Erythroblast (primary cell): Measurements from ENCODE around the gene DPAGT1.

ENCODE experiments used
- GATA1 ChIP-seq: IDR thresholded peaks from 2 replicates; pipeline ENCODE4 v1.6.1; 2011; ENCODE audit warnings: low read depth, mild to moderate bottlenecking, control low read depth, low read length, moderate library complexity
- POLR2A ChIP-seq: IDR thresholded peaks from 2 replicates; pipeline ENCODE4 v1.6.1; 2011; ENCODE audit warnings: mild to moderate bottlenecking, low read length

DNA sequence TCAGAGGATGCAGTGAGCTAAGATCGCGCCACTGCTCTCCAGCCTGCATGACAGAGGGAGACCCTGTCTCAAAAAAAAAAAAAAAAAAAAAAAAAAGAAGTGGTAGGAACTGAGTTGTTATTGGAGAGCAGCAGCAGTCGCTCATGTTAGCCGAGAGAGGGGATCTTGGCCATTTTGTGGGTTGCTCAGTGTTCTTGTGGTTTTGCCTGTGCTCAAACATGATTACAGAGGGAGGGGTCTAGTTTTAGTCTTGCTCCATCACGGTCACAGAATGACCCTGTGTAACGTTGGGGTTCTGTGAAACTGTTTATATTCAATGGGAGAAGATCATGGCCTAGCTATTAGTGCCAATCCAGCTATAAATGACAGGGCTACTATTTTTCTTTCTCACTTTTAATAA lies 1.9 kb downstream of the DPAGT1 start:
- TF ChIP-seq POLR2A (no peak), GATA1 (no peak)
